Testis (tissue), 2 donors: ENCODE measurements around the gene CACNA2D1.

Experiments used
- CTCF ChIP-seq, 3 experiments: fragments of 450-650 bp in 2 of 3; fragments of 200-600 bp in 1 of 3; sonication (generic) in 1 of 3; IDR thresholded peaks; one replicate each; pipeline ENCODE4 v1.5.1; 2016 to 2019; ENCODE audit warnings: antibody characterized with exemption in 3 of 3, mild to moderate bottlenecking in 2 of 3, moderate library complexity in 1 of 3
- POLR2A ChIP-seq: fragments of 450-650 bp; IDR thresholded peaks from one replicate; pipeline ENCODE4 v1.6.1; 2017; ENCODE audit warnings: antibody characterized with exemption, mild to moderate bottlenecking, moderate library complexity

- TF ChIP-seq CTCF (IDR thresholded peaks at IDR 0.05) (no peak), POLR2A (no peak)
These were observed 279.2 kb downstream of the CACNA2D1 start for GRCh38 chr7:82164410-82164809.
